ENCODE data around the gene SPAAR. TPM values are rescaled to one million over a fixed set of nuclear protein-coding genes. Genes with fewer than 3 reads are reported as not detected.

SPAAR gene
- total RNA-seq, 4 donors from 2014 or later: 0.29 to 11.7 (median 2.3) TPM

- Histone ChIP-seq H3K27ac (no peak overlapping the region), H3K36me3 (no peaks in the 10 kb centered on the region), H3K9me3 (no peaks in the 10 kb centered on the region), H3K27me3 (no peaks in the 10 kb centered on the region), H3K4me3 (no peak overlapping the region), H3K4me1 (peaks cover 0 to 4% of the 10 kb centered on the region in 2 donors)
- intact Hi-C loops (cut with DNase I; ENCODE audit: low total_unique reads): no loop called here
- TF ChIP-seq, protein P1, sequence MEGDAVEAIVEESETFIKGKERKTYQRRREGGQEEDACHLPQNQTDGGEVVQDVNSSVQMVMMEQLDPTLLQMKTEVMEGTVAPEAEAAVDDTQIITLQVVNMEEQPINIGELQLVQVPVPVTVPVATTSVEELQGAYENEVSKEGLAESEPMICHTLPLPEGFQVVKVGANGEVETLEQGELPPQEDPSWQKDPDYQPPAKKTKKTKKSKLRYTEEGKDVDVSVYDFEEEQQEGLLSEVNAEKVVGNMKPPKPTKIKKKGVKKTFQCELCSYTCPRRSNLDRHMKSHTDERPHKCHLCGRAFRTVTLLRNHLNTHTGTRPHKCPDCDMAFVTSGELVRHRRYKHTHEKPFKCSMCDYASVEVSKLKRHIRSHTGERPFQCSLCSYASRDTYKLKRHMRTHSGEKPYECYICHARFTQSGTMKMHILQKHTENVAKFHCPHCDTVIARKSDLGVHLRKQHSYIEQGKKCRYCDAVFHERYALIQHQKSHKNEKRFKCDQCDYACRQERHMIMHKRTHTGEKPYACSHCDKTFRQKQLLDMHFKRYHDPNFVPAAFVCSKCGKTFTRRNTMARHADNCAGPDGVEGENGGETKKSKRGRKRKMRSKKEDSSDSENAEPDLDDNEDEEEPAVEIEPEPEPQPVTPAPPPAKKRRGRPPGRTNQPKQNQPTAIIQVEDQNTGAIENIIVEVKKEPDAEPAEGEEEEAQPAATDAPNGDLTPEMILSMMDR (IDR thresholded peaks at IDR 0.05): no peak
- no peak for TF ChIP-seq POLR2A (IDR thresholded peaks at IDR 0.05)
- DNase-seq: no peak
These were observed 33.0 kb downstream of the SPAAR start for GRCh38 chr9:35942286-35942685.

DNA sequence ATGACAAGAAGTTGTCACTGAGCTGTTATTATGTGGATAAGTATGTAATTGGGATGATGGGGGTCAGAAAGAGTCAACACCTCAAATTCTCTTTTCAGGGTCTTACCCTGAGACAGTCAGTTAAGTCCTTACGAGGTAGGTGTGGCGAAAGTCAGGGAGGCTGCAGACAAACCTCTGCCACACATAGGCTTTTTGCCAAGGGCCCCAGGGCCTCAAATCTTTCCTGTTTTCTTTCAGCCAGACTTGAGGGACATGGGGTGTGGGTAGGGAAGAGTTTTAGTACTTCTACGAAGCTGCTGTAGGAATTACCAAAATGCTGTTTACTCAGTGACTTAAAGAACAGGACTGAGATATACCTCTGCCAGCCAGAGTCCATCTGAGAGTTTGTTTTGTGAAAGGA, 34.9 kb downstream of the SPAAR start:
- no peaks in the 10 kb centered on the region for H3K27me3 ChIP-seq
- no peak overlapping the region for H3K4me3 ChIP-seq
- peaks cover 0 to 4% of the 10 kb centered on the region in 2 donors for H3K4me1 ChIP-seq
- no peak for DNase-seq
- intact Hi-C loops (cut with DNase I; ENCODE audit: low total_unique reads): no loop called here
- no peak for TF ChIP-seq POLR2A (IDR thresholded peaks at IDR 0.05)
- TF ChIP-seq, protein P1 (IDR thresholded peaks at IDR 0.05): no peak
- no peaks in the 10 kb centered on the region for H3K36me3 ChIP-seq
- H3K9me3 ChIP-seq: no peaks in the 10 kb centered on the region
- H3K27ac ChIP-seq: no peak overlapping the region

DNA sequence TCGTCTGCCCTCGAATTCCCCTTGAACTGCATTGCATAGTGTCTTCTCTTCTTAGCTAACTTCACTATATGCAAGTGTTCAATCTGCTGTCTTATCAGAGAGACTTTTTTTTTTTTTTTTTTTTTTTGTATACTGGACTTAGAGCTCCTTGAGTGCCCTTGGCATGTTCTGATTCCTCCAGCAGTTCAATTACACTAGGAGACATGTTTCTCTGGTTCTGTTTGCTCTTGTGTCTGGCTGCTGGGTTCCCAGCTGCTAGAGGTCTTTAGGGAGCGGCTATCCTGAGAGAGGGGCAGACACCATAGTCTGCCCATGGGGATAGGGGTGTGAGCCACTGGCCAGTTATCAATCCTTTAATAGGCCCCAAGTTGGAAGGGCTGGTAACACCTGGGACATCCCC, 35.6 kb downstream of the SPAAR start:
- Histone ChIP-seq H3K4me1 (peaks cover 0 to 4% of the 10 kb centered on the region in 2 donors), H3K36me3 (no peaks in the 10 kb centered on the region), H3K4me3 (no peak overlapping the region), H3K27me3 (no peaks in the 10 kb centered on the region), H3K9me3 (no peaks in the 10 kb centered on the region), H3K27ac (peak overlapping the region in 1 of 2 donors; percentile 35)
- no peak for DNase-seq
- TF ChIP-seq, protein P1 (IDR thresholded peaks at IDR 0.05): no peak
- TF ChIP-seq POLR2A (IDR thresholded peaks at IDR 0.05): no peak
- intact Hi-C loops (cut with DNase I; ENCODE audit: low total_unique reads): loop anchor here (5.0 kb wide), 1 partner anchor 43 kb away; no protein-coding TSS in a partner anchor

DNA sequence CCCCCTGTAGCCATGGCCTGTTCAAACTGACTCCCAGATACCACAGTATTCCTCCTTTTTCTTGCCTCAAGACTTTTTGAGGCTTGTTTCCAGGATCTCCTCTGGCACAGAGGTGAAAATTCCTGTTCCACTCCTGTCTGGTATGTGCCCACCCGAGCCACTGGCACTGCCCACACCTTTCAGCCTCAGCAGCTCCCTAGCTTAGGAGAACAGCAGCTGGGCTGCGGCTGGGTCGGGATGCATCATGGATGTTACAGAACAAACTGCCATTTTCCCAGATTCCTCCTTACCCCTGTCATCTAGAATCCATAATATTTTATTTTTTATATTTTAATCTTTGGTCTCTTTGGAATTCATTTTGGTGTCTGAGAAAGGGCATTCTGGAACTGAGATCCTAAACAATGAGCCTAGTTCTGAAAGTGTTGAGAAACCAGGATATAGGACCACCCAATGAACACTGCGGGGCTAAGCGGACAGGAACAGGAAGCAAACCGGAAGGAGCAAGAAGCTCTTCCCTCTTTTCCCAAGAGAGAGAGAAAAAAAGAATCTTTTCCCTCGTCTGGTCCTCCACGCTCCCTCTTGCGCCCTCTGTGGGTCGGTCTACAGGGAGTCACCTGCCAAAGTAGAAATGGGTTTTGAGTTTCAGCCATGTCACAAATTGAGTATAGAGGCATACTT, 36.2 kb downstream of the SPAAR start:
- intact Hi-C loops (cut with DNase I; ENCODE audit: low total_unique reads): loop anchor here (5.0 kb wide), 1 partner anchor 43 kb away; no protein-coding TSS in a partner anchor
- Histone ChIP-seq H3K9me3 (no peaks in the 10 kb centered on the region), H3K27me3 (no peaks in the 10 kb centered on the region), H3K4me1 (peaks cover 0 to 4% of the 10 kb centered on the region in 2 donors), H3K27ac (peak overlapping the region; percentile 6 to 35), H3K36me3 (no peaks in the 10 kb centered on the region), H3K4me3 (peak overlapping the region; percentile 1 to 8)
- DNase-seq: peak; percentile 87 to 88
- TF ChIP-seq POLR2A (IDR thresholded peaks at IDR 0.05): no peak
- TF ChIP-seq, protein P1 (IDR thresholded peaks at IDR 0.05): peak; percentile 83 to 91 (median 88)

GRCh38 chr9:35948451-35948850, 39.2 kb downstream of the SPAAR start:
- no peak for TF ChIP-seq POLR2A (IDR thresholded peaks at IDR 0.05)
- TF ChIP-seq, protein P1 (IDR thresholded peaks at IDR 0.05): no peak
- Histone ChIP-seq H3K4me1 (peaks cover 0 to 4% of the 10 kb centered on the region in 2 donors), H3K9me3 (no peaks in the 10 kb centered on the region), H3K27ac (peak overlapping the region in 1 of 2 donors; percentile 35), H3K36me3 (no peaks in the 10 kb centered on the region), H3K4me3 (no peak overlapping the region), H3K27me3 (no peaks in the 10 kb centered on the region)
- DNase-seq: no peak
- intact Hi-C loops (cut with DNase I; ENCODE audit: low total_unique reads): loop anchor here (5.0 kb wide), 1 partner anchor 46 kb away; no protein-coding TSS in a partner anchor
